Pancreas (tissue), 10 donors: ENCODE measurements around the gene NCBP2. TPM values are rescaled to one million over a fixed set of nuclear protein-coding genes. Genes with fewer than 3 reads are reported as not detected.
"Not testable (repeated sequence)": the region's sequence is repeated elsewhere in the genome, so short reads cannot be mapped to it uniquely, and the experiment has no call there.

Experiments
- ATAC-seq, 4 donors: fragments of 200-7000 bp; cut with Tn5 transposase; one replicate each; pipeline versions ENCODE4 v1.8.0 to v1.9.1; 2020; ENCODE audit warnings: mild to moderate bottlenecking in 4 of 4, moderate library complexity in 4 of 4
- DNase-seq, 6 donors: peaks; one replicate each; pipeline ENCODE4 v3.0.0-alpha.2; 2020
- FAIRE-seq: peaks from 2 replicates; lab custom pipeline; 2012; peaks lifted over from hg19 to GRCh38; lab: Jason Lieb, UNC
- H3K27ac ChIP-seq, 4 donors: fragments of 200-600 bp; sonication (generic); 1 replicate in 3 of 4; 2 replicates in 1 of 4; pipeline versions ENCODE4 v1.5.0 to v1.8.0; 2020
- H3K27me3 ChIP-seq, 4 donors: fragments of 200-600 bp; one replicate each; pipeline ENCODE4 v1.8.0; 2021
- H3K36me3 ChIP-seq, 3 donors: fragments of 200-600 bp; sonication (generic) in 1 of 3; one replicate each; pipeline versions ENCODE4 v1.5.0 to v1.8.0; 2020 to 2021
- H3K4me1 ChIP-seq, 3 donors: fragments of 200-600 bp; one replicate each; pipeline ENCODE4 v1.8.0; 2021
- H3K4me3 ChIP-seq, 4 donors: fragments of 200-600 bp; sonication (generic) in 2 of 4; one replicate each; pipeline versions ENCODE4 v1.5.0 to v1.8.0; 2020 to 2021
- H3K9me3 ChIP-seq, 4 donors: fragments of 200-600 bp; one replicate each; pipeline ENCODE4 v1.8.0; 2021
- WGBS, 2 donors: extraction: QIAGEN DNeasy Blood & Tissue Kit; methylation state at CpG; one replicate each; pipeline ENCODE4 v1.1.7; 2013; 5-methylcytosine and 5-hydroxymethylcytosine counted together
- intact Hi-C, 3 donors: fragments of 100-400 bp; cut with DNase I; formaldehyde crosslinking; loops; one replicate each; pipeline versions ENCODE4 v1.11.1 to v1.14.2; 2022
- polyA plus RNA-seq, 2 donors: library from polyadenylated mRNA; stranded (reverse); fragments of 200-250 nt; gene quantifications; one replicate each; pipeline ENCODE4 v1.2.3, GENCODE V29; 2013
- total RNA-seq, 6 donors: library from RNA; stranded (reverse); fragmentation: NEBNext Ultra II Directional in 4 of 6; extraction: Animal tissue kit (Norgen Biotek cat#: 25700) in 4 of 6; gene quantifications; one replicate each; pipeline versions ENCODE4 v1.2.1 to v1.2.4, GENCODE V29; 2021 to 2023
- TF ChIP-seq, protein P1 (sequence below), 4 donors: fragments of 200-600 bp; sonication (generic) in 3 of 4; IDR thresholded peaks; one replicate each; pipeline versions ENCODE4 v1.5.0 to v1.8.0; 2021; ENCODE audit warnings: antibody characterized with exemption in 4 of 4
- donor health status: healthy with polysubstance abuse.
- donor health status: DM: no; HTN: no; CAD: no; lungs with moderate emphysema.
- donor health status: DM: no; HTN: no; CAD: no.
- donor health status: control.
- donor health status: control.
- donor health status: Bipolar disorder and iron deficiency.
- donor health status: DM: yes; HTN: yes; CAD: no.
- donor health status: DM: no; HTN: no; CAD: no.
- donor health status: DM: no; HTN: no; CAD: no.
- donor health status: DM: yes; HTN: yes; CAD: no.

The NCBP2 gene
- total and polyA plus RNA-seq, 8 donors, result 11.7 to 30.1 (median 19.3) TPM

DNA sequence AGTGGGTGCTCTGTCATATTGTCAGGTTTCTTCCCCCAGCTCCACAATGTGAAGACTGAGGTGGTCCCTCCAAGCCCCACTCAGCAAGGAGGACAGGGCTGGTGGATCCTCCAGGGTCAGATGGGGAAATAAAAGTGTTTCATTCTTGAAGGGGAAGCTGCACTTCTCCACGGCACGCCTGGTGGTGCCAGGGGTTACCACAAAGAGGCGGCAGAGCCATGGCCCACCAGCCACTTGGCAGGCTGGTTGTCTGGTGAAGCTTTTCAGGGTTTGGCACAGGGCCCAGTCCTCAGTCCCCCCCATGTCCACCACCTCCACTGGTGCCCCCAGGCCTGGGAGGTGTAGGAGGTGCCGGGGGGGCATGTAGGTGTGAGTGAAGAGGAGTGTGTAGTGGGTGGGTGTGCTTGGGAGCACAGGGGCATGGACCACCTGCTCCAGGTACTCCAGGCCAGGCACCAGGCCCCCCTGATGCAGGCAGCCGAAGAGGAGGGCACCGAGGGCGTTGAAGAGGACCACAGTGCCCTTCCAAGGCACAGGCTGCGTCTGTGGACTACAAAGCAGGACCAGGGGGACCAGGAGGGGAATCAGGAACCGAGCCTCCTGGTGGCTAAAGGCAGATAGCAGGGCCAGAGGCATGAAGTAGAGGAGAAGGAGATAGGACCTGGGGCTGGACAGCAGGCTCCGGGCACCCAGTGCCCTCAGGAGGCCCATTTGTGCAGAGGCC, 5.0 kb upstream of the NCBP2 start:
- Histone ChIP-seq H3K4me1 (peaks cover 0 to 8% (median 7%) of the 10 kb centered on the region in 3 donors), H3K36me3 (no peaks in the 10 kb centered on the region), H3K27me3 (no peaks in the 10 kb centered on the region), H3K4me3 (no peak overlapping the region), H3K9me3 (no peaks in the 10 kb centered on the region), H3K27ac (no peak overlapping the region)
- FAIRE-seq (no peak), DNase-seq (peak in 1 of 6 donors; percentile 73), ATAC-seq (no peak)
- intact Hi-C loops, result no loop called here
- 85 to 90% methylated on average over 10 of the region's 10 CpGs for WGBS, 2 donors
- TF ChIP-seq, protein P1, sequence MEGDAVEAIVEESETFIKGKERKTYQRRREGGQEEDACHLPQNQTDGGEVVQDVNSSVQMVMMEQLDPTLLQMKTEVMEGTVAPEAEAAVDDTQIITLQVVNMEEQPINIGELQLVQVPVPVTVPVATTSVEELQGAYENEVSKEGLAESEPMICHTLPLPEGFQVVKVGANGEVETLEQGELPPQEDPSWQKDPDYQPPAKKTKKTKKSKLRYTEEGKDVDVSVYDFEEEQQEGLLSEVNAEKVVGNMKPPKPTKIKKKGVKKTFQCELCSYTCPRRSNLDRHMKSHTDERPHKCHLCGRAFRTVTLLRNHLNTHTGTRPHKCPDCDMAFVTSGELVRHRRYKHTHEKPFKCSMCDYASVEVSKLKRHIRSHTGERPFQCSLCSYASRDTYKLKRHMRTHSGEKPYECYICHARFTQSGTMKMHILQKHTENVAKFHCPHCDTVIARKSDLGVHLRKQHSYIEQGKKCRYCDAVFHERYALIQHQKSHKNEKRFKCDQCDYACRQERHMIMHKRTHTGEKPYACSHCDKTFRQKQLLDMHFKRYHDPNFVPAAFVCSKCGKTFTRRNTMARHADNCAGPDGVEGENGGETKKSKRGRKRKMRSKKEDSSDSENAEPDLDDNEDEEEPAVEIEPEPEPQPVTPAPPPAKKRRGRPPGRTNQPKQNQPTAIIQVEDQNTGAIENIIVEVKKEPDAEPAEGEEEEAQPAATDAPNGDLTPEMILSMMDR (IDR thresholded peaks at IDR 0.05), result no peak

- intact Hi-C loops, H3K27me3 ChIP-seq, H3K36me3 ChIP-seq, FAIRE-seq, H3K4me3 ChIP-seq, H3K27ac ChIP-seq, H3K9me3 ChIP-seq, ATAC-seq, DNase-seq: not testable (repeated sequence)
- peaks cover 5 to 18% (median 16%) of the 10 kb centered on the region in 3 donors for H3K4me1 ChIP-seq
- WGBS, 2 donors, result 66 to 70% methylated on average over 14 of the region's 14 CpGs
Observed at GRCh38 chr3:196944037-196944790, 1.9 kb upstream of the NCBP2 start.

DNA sequence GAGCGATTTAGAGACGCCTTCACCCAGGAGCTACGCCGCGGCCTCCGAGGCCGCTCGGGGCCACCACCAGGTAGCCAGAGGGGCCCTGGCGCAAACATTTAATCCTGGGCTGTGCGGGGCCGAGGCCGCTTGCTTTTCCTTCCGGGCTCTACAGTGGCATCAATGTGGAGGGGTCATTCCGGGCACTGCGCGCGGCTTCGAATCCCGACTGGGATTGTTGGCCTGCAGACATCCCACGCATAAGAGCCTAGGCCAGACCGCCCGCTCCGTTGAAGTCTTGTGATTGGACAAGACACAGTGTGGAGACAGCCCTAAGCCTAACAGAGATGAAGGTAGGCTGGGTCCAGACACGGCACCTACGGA, 568 bp upstream of the NCBP2 start:
- no peak for FAIRE-seq
- no peaks in the 10 kb centered on the region for H3K27me3 ChIP-seq
- H3K9me3 ChIP-seq, result no peaks in the 10 kb centered on the region
- peak in 3 of 4 donors; percentile 4 to 15 (median 5) for ATAC-seq
- TF ChIP-seq, protein P1 (IDR thresholded peaks at IDR 0.05), result no peak
- H3K27ac ChIP-seq, result peak overlapping the region; percentile 84 to 93 (median 90)
- WGBS, 2 donors, result 0% methylated on average over 24 to 25 of the region's 25 CpGs
- H3K4me3 ChIP-seq, result peak overlapping the region; percentile 75 to 99 (median 88)
- H3K36me3 ChIP-seq, result peaks cover 0 to 7% (median 2%) of the 10 kb centered on the region in 3 donors
- peaks cover 5 to 18% (median 16%) of the 10 kb centered on the region in 3 donors for H3K4me1 ChIP-seq
- DNase-seq, result peak in 3 of 6 donors; percentile 33 to 78 (median 62)
- intact Hi-C loops, result no loop called here

DNA sequence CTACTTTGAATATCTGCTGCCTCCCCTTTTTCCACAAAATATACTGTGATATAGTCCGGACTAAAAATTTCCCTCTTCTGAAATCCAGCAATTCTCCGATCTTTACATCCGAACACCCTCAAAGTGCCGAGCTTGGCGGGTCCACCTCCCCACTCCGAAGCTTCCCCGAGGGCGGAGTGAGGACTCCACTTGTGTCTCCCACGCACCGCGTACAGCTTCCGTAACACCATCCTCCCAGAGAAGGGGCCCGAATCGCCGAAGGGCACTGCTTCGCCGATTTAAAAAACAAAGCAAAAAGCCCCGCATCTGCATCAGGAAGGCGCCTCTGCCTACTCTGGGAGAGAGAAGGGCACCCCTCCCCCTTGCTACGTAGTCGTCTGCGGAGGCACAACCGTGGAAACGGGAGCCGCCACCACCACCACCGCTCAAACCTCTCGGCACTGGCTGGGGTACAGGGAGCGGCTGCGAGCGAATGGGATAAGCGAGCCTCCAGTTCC, 551 bp downstream of the NCBP2 start:
- no peaks in the 10 kb centered on the region for H3K9me3 ChIP-seq
- no peaks in the 10 kb centered on the region for H3K27me3 ChIP-seq
- ATAC-seq (peak; percentile 47 to 71 (median 66)), DNase-seq (peak in 3 of 6 donors; percentile 43 to 68 (median 54)), FAIRE-seq (no peak)
- H3K36me3 ChIP-seq, result peaks cover 3 to 18% (median 9%) of the 10 kb centered on the region in 3 donors
- H3K4me3 ChIP-seq, result peak overlapping the region; percentile 75 to 99 (median 88)
- 0% methylated on average over 29 to 31 of the region's 31 CpGs for WGBS, 2 donors
- intact Hi-C loops, result no loop called here
- H3K4me1 ChIP-seq, result peaks cover 5 to 18% (median 16%) of the 10 kb centered on the region in 3 donors
- peak overlapping the region; percentile 84 to 93 (median 90) for H3K27ac ChIP-seq
- TF ChIP-seq, protein P1 (IDR thresholded peaks at IDR 0.05), result no peak

DNA sequence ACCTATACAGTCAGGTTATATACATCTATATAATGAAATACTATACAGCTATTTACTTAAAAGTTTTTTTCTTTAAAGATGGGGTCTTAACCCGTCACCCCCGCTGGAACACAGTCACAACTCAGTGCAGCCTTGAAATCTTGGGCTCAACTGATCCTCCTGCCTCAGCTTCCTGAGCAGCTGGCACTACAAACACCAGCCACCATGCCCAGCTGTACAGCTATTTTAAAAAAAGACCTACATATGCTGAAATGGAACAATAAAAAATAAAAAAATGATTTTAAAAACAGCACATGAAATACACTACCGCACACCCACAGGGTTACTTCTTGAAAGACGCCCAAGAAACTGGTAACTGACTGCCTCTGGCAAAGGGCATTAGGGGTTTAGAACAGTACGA, 3.8 kb downstream of the NCBP2 start:
- no peak for FAIRE-seq

More for the DNA sequence above, 3.8 kb downstream of the NCBP2 start:
- intact Hi-C loops, result no loop called here
- TF ChIP-seq, protein P1 (IDR thresholded peaks at IDR 0.05), result no peak
- peaks cover 5 to 15% (median 13%) of the 10 kb centered on the region in 3 donors for H3K4me1 ChIP-seq
- H3K27ac ChIP-seq, result no peak overlapping the region
- no peak for ATAC-seq
- H3K27me3 ChIP-seq, result no peaks in the 10 kb centered on the region
- 91 to 96% methylated on average over 5 of the region's 5 CpGs for WGBS, 2 donors
- no peak for DNase-seq
- peaks cover 3 to 38% (median 21%) of the 10 kb centered on the region in 3 donors for H3K36me3 ChIP-seq
- no peak overlapping the region for H3K4me3 ChIP-seq
- H3K9me3 ChIP-seq, result no peaks in the 10 kb centered on the region
